Breast epithelium (tissue), 4 donors: ENCODE results near the gene FHL3. TPM values are rescaled to one million over a fixed set of nuclear protein-coding genes. Genes with fewer than 3 reads are reported as not detected.
A peak's percentile ranks its signal among the peaks of the same experiment; 100 is the strongest.

Experiments
- DNase-seq, 2 donors: peaks; one replicate each; pipeline ENCODE4 v3.0.0-alpha.2; 2019; ENCODE audit warnings: low spot score in 2 of 2
- H3K27ac ChIP-seq, 2 donors: fragments of 200-600 bp; sonication (generic) in 1 of 2; one replicate each; pipeline ENCODE4 v1.5.1; 2016 to 2019; ENCODE audit warnings: mild to moderate bottlenecking in 1 of 2
- H3K27me3 ChIP-seq, 2 donors: fragments of 200-600 bp; sonication (generic) in 1 of 2; one replicate each; pipeline versions ENCODE4 v1.5.1 to v1.6.0; 2017 to 2019; ENCODE audit warnings: control low read depth in 1 of 2, mild to moderate bottlenecking in 1 of 2
- H3K36me3 ChIP-seq: fragments of 200-600 bp; one replicate; pipeline ENCODE4 v1.5.1; 2019
- H3K4me1 ChIP-seq, 2 donors: fragments of 200-600 bp; sonication (generic); one replicate each; pipeline ENCODE4 v1.5.1; 2016 to 2019; ENCODE audit warnings: control low read depth in 1 of 2
- H3K4me3 ChIP-seq, 3 donors: fragments of 200-600 bp; sonication (generic); 1 replicate in 2 of 3; 2 replicates in 1 of 3; pipeline ENCODE4 v1.5.1; 2016 to 2019; ENCODE audit warnings: mild to moderate bottlenecking in 3 of 3, moderate library complexity in 2 of 3
- H3K9me3 ChIP-seq, 2 donors: fragments of 200-600 bp; sonication (generic) in 1 of 2; one replicate each; pipeline ENCODE4 v1.5.1; 2016 to 2019; ENCODE audit warnings: control low read depth in 1 of 2
- CTCF ChIP-seq, 3 donors: fragments of 450-650 bp; IDR thresholded peaks; one replicate each; pipeline ENCODE4 v1.5.1; 2016 to 2017; ENCODE audit warnings: antibody characterized with exemption in 3 of 3, mild to moderate bottlenecking in 3 of 3, moderate library complexity in 3 of 3
- POLR2A ChIP-seq: fragments of 450-650 bp; IDR thresholded peaks from one replicate; pipeline ENCODE4 v1.6.1; 2016; ENCODE audit warnings: antibody characterized with exemption, mild to moderate bottlenecking, moderate library complexity
- POLR2AphosphoS5 ChIP-seq, 3 donors: sonication (generic); formaldehyde crosslinking; IDR thresholded peaks; one replicate each; pipeline ENCODE4 v1.6.1; 2017; ENCODE audit warnings: antibody characterized with exemption in 3 of 3
- intact Hi-C: fragments of 100-400 bp; cut with DNase I; formaldehyde crosslinking; loops from one replicate; pipeline ENCODE4 v1.15.1; 2023; ENCODE audit warnings: low total_unique reads
- total RNA-seq, 3 donors: library from RNA; depleted of rRNA; stranded (reverse); fragments of >200 nt; gene quantifications; one replicate each; pipeline ENCODE4 v1.1.0, GENCODE V29; 2016

Gene FHL3
- total RNA-seq, 3 donors from 2014 or later, result 11.8 to 22.6 (median 21.4) TPM

GRCh38 chr1:37947364-37947763 lies 58.0 kb downstream of the FHL3 start:
- TF ChIP-seq POLR2AphosphoS5 (IDR thresholded peaks at IDR 0.05) (no peak), POLR2A (no peak), CTCF (IDR thresholded peaks at IDR 0.05) (no peak)
- H3K36me3 ChIP-seq, result no peaks in the 10 kb centered on the region
- DNase-seq, result no peak
- H3K27ac ChIP-seq, result peak overlapping the region in 1 of 2 donors; percentile 93
- no peaks in the 10 kb centered on the region for H3K4me1 ChIP-seq
- intact Hi-C loops, result no loop called here
- H3K9me3 ChIP-seq, result no peaks in the 10 kb centered on the region
- H3K4me3 ChIP-seq, result peak overlapping the region in 2 of 3 donors; percentile 63 to 74
- no peaks in the 10 kb centered on the region for H3K27me3 ChIP-seq

Other genes with a start within 250 kb of the FHL3 start
- 1 to 10 TPM in 1 of 3 donors, under 1 TPM in 1, not detected in 1; 0.73 to 2.6 TPM for gene EPHA10, start 240.4 kb downstream of the FHL3 start, total RNA-seq
- gene MANEAL, start 211.7 kb downstream of the FHL3 start, total RNA-seq, result 1 to 10 TPM in 2 of 3 donors, under 1 TPM in 1; 0.64 to 3.7 (median 2.9) TPM
- gene C1orf122, start 197.7 kb downstream of the FHL3 start, total RNA-seq, result 10 to 100 TPM; 58.5 to 64.6 (median 58.9) TPM
- 10 to 100 TPM; 11.6 to 19.3 (median 12.5) TPM for gene YRDC, start 197.3 kb downstream of the FHL3 start, total RNA-seq
- gene MTF1, start 145.9 kb downstream of the FHL3 start, total RNA-seq, result 1 to 10 TPM; 4.9 to 5.3 (median 5.0) TPM
- 10 to 100 TPM; 21.3 to 34.1 (median 25.6) TPM for gene INPP5B, start 58.5 kb downstream of the FHL3 start, total RNA-seq
- 10 to 100 TPM; 51.8 to 61.8 (median 54.4) TPM for gene SF3A3, start 15.5 kb downstream of the FHL3 start, total RNA-seq
- 10 to 100 TPM; 22.6 to 29.2 (median 25.6) TPM for gene UTP11, start 7.2 kb upstream of the FHL3 start, total RNA-seq
- under 1 TPM in 1 of 3 donors, not detected in 2; 0.29 TPM for gene POU3F1, start 41.3 kb upstream of the FHL3 start, total RNA-seq